Kidney epithelial cell (primary cell): ENCODE results near the gene OR6A2. TPM values are rescaled to one million over a fixed set of nuclear protein-coding genes. Genes with fewer than 3 reads are reported as not detected.

Experiments used
- DNase-seq: peaks from one replicate; pipeline ENCODE4 v3.0.0-alpha.2; 2010; ENCODE audit warnings: low read depth
- H3K27me3 ChIP-seq: 2 replicates; pipeline ENCODE4 v1.6.0; 2011; ENCODE audit warnings: low read length; ENCODE audit not compliant: control insufficient read depth, insufficient read depth
- H3K36me3 ChIP-seq: 2 replicates; pipeline ENCODE4 v1.5.1; 2011; ENCODE audit warnings: low read length; ENCODE audit not compliant: control insufficient read depth, insufficient read depth
- H3K4me3 ChIP-seq: 2 replicates; pipeline ENCODE4 v1.5.1; 2011; ENCODE audit warnings: low read depth, mild to moderate bottlenecking, control low read depth, low read length
- CTCF ChIP-seq: IDR thresholded peaks from 2 replicates; pipeline ENCODE4 v1.5.1; 2011; ENCODE audit warnings: mild to moderate bottlenecking, moderate library complexity, low read length, control low read depth, inconsistent platforms; ENCODE audit not compliant: insufficient read depth, poor library complexity, severe bottlenecking
- total RNA-seq: library from RNA; depleted of rRNA; stranded (reverse); fragments of >200 nt; gene quantifications from 2 replicates; pipeline ENCODE4 v1.2.3, GENCODE V29; 2015

OR6A2 gene
- not detected in 2 replicates for total RNA-seq

DNA sequence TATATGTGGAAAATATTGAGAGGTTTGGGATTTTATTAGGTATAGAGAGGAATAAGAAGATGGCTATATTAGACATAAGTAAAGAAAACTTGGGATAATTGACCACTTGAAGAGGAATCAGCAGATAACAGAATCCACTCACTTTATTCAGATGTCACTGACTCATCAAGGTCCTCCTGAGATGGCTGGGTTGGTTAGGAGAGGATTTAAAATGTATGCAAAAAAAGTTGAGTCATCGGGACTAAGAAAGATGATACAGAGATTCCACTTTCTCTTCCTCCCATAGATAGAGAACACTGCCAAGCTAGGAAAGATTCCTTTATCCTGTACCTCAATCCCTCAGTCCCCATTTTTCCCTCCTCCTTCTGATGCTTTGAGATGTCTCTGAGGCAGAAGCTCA lies at the start of gene OR6A2:
Gene OR6A2 (minus strand): TSS at position 288 of the 400 bp plus-strand sequence. CDS start 3,981 bp downstream, outside the sequence.
- Histone ChIP-seq H3K4me3 (no peak within 1 kb of the TSS), H3K36me3 (no peaks in the 10 kb centered on the region), H3K27me3 (no peaks in the 10 kb centered on the region)
- TF ChIP-seq CTCF, result no peak
- DNase-seq, result no peak

DNA sequence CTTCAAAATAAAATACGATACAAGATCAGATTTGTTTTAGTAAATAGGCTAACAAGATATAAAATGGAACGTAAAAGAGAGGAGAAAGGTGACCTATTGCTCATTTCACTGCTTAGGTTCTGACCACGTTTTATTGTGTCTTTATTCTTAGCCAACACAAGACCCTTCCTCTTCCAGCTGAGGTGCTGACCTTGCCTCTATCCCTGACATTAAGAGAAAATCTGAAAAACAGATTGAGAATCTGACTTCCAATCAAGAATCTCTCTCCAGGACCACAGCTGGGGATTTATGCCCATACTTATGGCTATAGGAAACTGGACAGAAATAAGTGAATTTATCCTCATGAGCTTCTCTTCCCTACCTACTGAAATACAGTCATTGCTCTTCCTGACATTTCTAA lies 45.9 kb upstream of the OR6A2 start, which contains the start of gene OR10A5:
Gene OR10A5 (plus strand): TSS at position 301 of the 400 bp plus-strand sequence. CDS start 0 bp downstream, at position 301.
- no peak for TF ChIP-seq CTCF
- H3K27me3 ChIP-seq, result no peaks in the 10 kb centered on the region
- no peak within 1 kb of the TSS for H3K4me3 ChIP-seq
- no peaks in the 10 kb centered on the region for H3K36me3 ChIP-seq
- DNase-seq, result no peak

GRCh38 chr11:6844356-6844755 lies 44.9 kb upstream of the OR6A2 start:
- Histone ChIP-seq H3K4me3 (no peak overlapping the region), H3K36me3 (no peaks in the 10 kb centered on the region), H3K27me3 (no peaks in the 10 kb centered on the region)
- no peak for DNase-seq
- TF ChIP-seq CTCF, result no peak

- Histone ChIP-seq H3K27me3 (no peaks in the 10 kb centered on the region), H3K4me3 (no peak overlapping the region), H3K36me3 (no peaks in the 10 kb centered on the region)
- no peak for TF ChIP-seq CTCF
- DNase-seq, result no peak
Measured at GRCh38 chr11:6843670-6844069, 44.2 kb upstream of the OR6A2 start.

DNA sequence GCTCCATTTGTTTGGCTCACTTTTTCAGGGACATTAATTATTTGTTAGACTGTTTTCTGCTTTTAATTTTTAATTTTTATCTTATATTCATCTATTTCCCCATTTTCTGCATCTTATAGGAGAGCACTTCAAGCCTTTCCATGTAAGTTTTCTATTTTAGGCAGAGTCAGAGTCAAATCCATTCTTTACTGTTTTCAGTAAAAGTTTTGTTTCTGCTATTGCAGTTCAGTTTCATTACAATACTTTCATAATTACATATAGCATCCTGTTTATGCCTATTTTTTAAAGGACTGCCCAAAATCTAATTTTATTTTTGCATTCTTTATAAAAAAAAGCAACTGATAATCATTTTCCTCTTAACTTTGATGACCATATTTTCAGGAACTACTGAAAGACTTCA lies 42.2 kb upstream of the OR6A2 start:
- DNase-seq, result no peak
- no peak for TF ChIP-seq CTCF
- H3K4me3 ChIP-seq, result no peak overlapping the region
- no peaks in the 10 kb centered on the region for H3K27me3 ChIP-seq
- no peaks in the 10 kb centered on the region for H3K36me3 ChIP-seq

DNA sequence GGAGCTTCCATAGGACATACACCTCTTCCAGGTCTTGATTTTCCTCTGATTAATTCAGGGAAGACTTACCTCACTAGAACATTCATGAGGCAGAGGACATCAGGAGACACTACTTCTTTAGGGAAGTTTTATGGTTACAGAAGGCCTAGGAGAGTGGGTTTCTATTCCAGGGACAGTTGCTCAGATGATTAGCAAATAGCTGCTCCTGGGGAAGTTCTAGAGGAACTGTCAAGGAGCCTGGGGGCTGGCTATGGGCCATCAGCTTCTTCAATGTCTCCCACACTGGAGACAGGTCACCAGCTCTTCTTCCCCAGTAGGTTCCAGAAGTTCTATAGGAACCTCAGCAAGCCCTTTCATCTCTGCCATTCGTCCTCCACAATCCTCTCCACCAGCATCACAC lies 34.5 kb upstream of the OR6A2 start:
- no peaks in the 10 kb centered on the region for H3K36me3 ChIP-seq
- H3K27me3 ChIP-seq, result no peaks in the 10 kb centered on the region
- H3K4me3 ChIP-seq, result no peak overlapping the region
- TF ChIP-seq CTCF, result no peak
- no peak for DNase-seq
